Activated T-cell treated with anti-CD3 and anti-CD28 coated beads, Interleukin-2, amount 50 U/mL, for 72 hours (primary cell): Measurements from ENCODE around the gene GSE1. TPM values are rescaled to one million over a fixed set of nuclear protein-coding genes. Genes with fewer than 3 reads are reported as not detected.

ENCODE experiments used
- ATAC-seq, 2 donors: fragments of 150-1000 bp; cut with Tn5 transposase; replicated peaks in 1 of 2; 2 replicates each; pipeline ENCODE4 v1.10.0; 2021; ENCODE audit warnings: moderate library complexity in 2 of 2, mild to moderate bottlenecking in 1 of 2
- DNase-seq, 2 donors: peaks; one replicate each; pipeline ENCODE4 v3.0.0; 2021 to 2022; ENCODE audit warnings: mixed read lengths in 1 of 2
- H3K27ac Mint-ChIP-seq: one replicate; pipeline ENCODE4 v1.8.0; 2022; ENCODE audit warnings: mild to moderate bottlenecking, moderate library complexity, mixed read lengths
- H3K27me3 Mint-ChIP-seq: one replicate; pipeline ENCODE4 v1.8.0; 2022; ENCODE audit warnings: low read depth, mixed read lengths
- H3K36me3 Mint-ChIP-seq, 2 donors: one replicate each; pipeline ENCODE4 v1.8.0; 2022; ENCODE audit warnings: mixed read lengths in 2 of 2, mild to moderate bottlenecking in 1 of 2; ENCODE audit not compliant: insufficient read depth in 2 of 2
- H3K4me1 Mint-ChIP-seq: one replicate; pipeline ENCODE4 v1.8.0; 2022; ENCODE audit warnings: low read depth, mixed read lengths
- H3K4me3 Mint-ChIP-seq, 2 donors: one replicate each; pipeline ENCODE4 v1.8.0; 2022; ENCODE audit warnings: mild to moderate bottlenecking in 2 of 2, mixed read lengths in 2 of 2, moderate library complexity in 2 of 2
- H3K9me3 Mint-ChIP-seq, 2 donors: one replicate each; pipeline ENCODE4 v1.8.0; 2022; ENCODE audit warnings: mixed read lengths in 2 of 2
- total RNA-seq, 2 donors: library from RNA; stranded (reverse); gene quantifications; one replicate each; pipeline ENCODE4 v1.2.3, GENCODE V29; 2022

GSE1 gene
- total RNA-seq, 2 donors from 2014 or later = 26.7 to 30.9 TPM

- Mint-ChIP-seq H3K9me3 (no peaks in the 10 kb centered on the region), H3K27ac (no peak overlapping the region), H3K4me3 (no peak overlapping the region), H3K36me3 (peaks cover 9 to 28% of the 10 kb centered on the region in 2 donors), H3K27me3 (no peaks in the 10 kb centered on the region), H3K4me1 (peaks cover 28% of the 10 kb centered on the region)
- no peak for DNase-seq
- ATAC-seq = no peak
Measured at GRCh38 chr16:85681255-85681654, 68.1 kb downstream of the GSE1 start.

DNA sequence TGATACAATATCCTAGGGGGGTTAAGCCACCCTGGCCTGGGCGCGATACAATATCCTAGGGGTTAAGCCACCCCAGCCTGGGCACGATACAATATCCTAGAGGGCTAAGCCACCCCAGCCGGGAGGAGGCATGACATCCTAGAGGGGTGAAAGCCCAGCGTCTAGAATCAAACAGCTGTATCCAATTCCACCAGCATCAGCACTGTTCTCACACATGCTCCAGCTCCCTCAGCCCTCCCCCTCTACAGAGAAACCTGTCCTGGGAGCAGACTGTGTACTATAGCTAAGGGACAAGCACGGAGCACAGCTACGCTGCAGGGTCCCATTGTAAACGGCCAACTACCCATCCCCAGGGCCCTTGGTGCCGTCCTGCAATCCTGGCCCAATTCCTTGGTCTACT, 69.4 kb downstream of the GSE1 start:
- H3K27ac Mint-ChIP-seq = no peak overlapping the region
- peaks cover 37% of the 10 kb centered on the region for H3K4me1 Mint-ChIP-seq
- H3K4me3 Mint-ChIP-seq = no peak overlapping the region
- H3K9me3 Mint-ChIP-seq = no peaks in the 10 kb centered on the region
- DNase-seq = no peak
- H3K27me3 Mint-ChIP-seq = no peaks in the 10 kb centered on the region
- peaks cover 10 to 32% of the 10 kb centered on the region in 2 donors for H3K36me3 Mint-ChIP-seq
- no peak for ATAC-seq

GRCh38 chr16:85683363-85683762, 70.2 kb downstream of the GSE1 start:
- DNase-seq = no peak
- peaks cover 39% of the 10 kb centered on the region for H3K4me1 Mint-ChIP-seq
- no peak overlapping the region for H3K4me3 Mint-ChIP-seq
- no peaks in the 10 kb centered on the region for H3K27me3 Mint-ChIP-seq
- peaks cover 10 to 35% of the 10 kb centered on the region in 2 donors for H3K36me3 Mint-ChIP-seq
- H3K9me3 Mint-ChIP-seq = no peaks in the 10 kb centered on the region
- no peak for ATAC-seq
- no peak overlapping the region for H3K27ac Mint-ChIP-seq

GRCh38 chr16:85685251-85685650, 72.1 kb downstream of the GSE1 start:
- Mint-ChIP-seq H3K4me1 (peaks cover 39% of the 10 kb centered on the region), H3K27ac (no peak overlapping the region)

DNA sequence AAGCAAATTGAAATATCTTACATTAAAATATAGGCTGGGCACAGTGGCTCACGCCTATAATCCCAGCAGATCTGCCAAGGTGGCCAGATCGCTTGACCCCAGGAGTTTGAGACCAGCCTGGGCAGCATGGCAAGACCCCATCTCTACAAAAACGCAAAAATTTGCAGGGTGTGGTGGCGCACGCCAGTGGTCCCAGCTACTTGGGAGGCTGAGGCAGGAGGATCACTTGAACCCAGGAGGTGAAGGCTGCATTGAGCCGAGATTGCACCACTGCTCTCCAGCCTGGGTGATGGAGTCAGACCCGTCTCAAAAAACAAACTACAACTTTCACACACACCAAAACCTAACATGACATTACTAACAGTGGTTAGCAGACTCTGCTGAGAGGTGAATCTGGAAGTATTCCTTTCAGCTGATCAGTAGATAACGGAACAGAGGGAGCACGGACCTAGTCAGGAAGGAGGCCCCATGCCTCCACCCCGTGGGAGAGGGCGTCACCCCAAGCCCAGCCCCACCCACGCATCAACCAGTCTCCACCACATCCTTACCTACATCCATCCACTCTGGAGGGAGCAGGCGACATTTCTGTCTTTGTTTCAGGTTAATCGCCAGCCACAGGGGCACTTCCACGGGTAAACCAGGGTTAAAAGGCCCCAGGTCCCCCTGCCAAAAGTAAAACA, 73.9 kb downstream of the GSE1 start:
- H3K9me3 Mint-ChIP-seq = no peaks in the 10 kb centered on the region
- no peak overlapping the region for H3K27ac Mint-ChIP-seq

More at GRCh38 chr16:85685251-85685650, 72.1 kb downstream of the GSE1 start:
- Mint-ChIP-seq H3K27me3 (peaks cover 3% of the 10 kb centered on the region), H3K4me3 (no peak overlapping the region), H3K9me3 (no peaks in the 10 kb centered on the region), H3K36me3 (peaks cover 10 to 30% of the 10 kb centered on the region in 2 donors)
- no peak for DNase-seq
- no peak for ATAC-seq

DNA sequence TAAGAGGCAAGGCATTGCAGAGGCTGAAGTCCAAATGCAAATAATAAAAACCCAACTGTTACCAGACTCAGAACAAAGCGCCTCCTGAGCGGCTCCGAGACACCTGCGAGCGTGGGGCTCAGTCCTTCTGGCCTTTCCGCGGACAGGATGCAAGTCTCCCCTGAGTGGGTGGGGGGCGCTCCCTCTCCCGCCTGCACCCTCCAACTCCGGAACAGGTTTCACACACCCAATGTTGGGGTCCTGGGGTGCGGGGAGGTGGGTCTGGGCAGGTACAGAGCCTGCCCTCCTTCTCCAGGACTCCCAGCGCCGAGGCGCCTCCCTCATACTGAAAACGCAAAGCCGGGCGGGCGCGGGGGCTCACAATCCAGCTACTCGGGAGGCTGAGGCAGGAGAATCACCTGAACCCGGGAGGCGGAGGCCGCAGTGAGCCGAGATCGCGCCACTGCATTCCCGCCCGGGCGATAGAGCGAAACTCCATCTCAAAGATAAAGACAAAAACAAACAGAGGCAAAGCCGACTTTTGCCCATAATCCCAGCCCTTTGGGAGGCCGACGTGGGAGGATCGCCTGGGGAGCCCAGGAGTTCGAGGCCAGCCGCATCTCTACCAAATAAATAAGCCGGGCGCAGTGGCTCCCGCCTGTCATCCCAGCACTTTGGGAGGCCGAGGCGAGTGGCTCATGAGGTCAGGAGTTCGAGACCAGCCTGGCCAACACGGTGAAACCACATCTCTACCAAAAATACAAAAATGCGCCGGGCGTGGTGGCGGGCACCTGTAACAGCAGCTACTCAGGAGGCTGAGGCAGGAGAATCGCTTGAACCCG, 74.7 kb downstream of the GSE1 start:
- Mint-ChIP-seq H3K27ac (no peak overlapping the region), H3K36me3 (peaks cover 7 to 22% of the 10 kb centered on the region in 2 donors), H3K9me3 (no peaks in the 10 kb centered on the region), H3K4me3 (peak overlapping the region; percentile 89 to 91), H3K27me3 (peaks cover 9% of the 10 kb centered on the region), H3K4me1 (peaks cover 31% of the 10 kb centered on the region)
- no peak for ATAC-seq
- DNase-seq = no peak

More for the DNA sequence above, 73.9 kb downstream of the GSE1 start:
- peak in 1 of 2 donors; percentile 8 for ATAC-seq
- H3K4me3 Mint-ChIP-seq = peak overlapping the region; percentile 89 to 91
- H3K36me3 Mint-ChIP-seq = peaks cover 7 to 22% of the 10 kb centered on the region in 2 donors
- peaks cover 33% of the 10 kb centered on the region for H3K4me1 Mint-ChIP-seq
- peak; percentile 16 to 45 for DNase-seq
- peaks cover 9% of the 10 kb centered on the region for H3K27me3 Mint-ChIP-seq

DNA sequence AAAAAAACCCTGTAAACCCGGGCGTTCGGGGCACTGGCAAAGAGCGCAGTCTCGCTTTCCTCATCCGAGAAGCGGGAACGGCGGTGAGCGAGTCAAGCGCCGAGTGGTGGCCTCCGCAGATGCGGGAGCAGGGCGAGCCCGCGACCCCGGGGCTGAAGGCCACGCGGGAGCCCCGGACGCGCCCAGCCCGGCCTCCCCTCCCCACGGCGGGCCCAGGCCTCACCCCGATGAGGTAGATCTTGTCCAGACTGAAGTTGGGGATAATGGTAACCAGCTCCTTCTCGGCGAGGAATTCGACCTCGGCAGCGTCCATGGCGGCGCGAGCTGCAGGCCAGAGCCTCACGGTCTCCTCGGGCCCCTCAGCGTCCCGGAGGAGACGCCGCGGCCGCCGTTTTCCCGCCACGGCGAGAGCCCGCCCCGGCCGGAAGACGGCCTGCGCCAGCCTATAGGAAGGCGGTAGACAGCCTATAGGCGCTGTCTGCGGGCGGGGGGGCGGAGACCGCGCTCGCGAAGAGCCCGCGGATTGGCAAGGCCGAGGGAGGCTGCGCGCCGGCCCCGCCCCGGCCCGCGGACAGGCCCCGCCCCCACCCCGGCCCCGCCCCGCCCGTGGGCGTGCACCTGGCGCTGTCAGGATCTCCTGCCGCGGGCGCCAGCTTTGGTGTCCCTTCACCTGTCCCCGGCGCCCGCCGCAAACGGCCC, 75.6 kb downstream of the GSE1 start, which contains the start of gene GINS2:
GINS2 (minus strand) TSS at position 369 of the 699 bp plus-strand sequence; CDS start at position 313, 56 bp downstream.
- H3K4me1 Mint-ChIP-seq = peaks cover 22% of the 10 kb centered on the region
- no peak within 1 kb of the TSS for H3K27ac Mint-ChIP-seq
- H3K27me3 Mint-ChIP-seq = peaks cover 9% of the 10 kb centered on the region
- ATAC-seq (peak; percentile 99 to 100), DNase-seq (peak; percentile 93 to 94)
- H3K4me3 Mint-ChIP-seq = peak within 1 kb of the TSS; percentile 89 to 91
- H3K36me3 Mint-ChIP-seq = peaks cover 2 to 13% of the 10 kb centered on the region in 2 donors
- H3K9me3 Mint-ChIP-seq = no peaks in the 10 kb centered on the region

DNA sequence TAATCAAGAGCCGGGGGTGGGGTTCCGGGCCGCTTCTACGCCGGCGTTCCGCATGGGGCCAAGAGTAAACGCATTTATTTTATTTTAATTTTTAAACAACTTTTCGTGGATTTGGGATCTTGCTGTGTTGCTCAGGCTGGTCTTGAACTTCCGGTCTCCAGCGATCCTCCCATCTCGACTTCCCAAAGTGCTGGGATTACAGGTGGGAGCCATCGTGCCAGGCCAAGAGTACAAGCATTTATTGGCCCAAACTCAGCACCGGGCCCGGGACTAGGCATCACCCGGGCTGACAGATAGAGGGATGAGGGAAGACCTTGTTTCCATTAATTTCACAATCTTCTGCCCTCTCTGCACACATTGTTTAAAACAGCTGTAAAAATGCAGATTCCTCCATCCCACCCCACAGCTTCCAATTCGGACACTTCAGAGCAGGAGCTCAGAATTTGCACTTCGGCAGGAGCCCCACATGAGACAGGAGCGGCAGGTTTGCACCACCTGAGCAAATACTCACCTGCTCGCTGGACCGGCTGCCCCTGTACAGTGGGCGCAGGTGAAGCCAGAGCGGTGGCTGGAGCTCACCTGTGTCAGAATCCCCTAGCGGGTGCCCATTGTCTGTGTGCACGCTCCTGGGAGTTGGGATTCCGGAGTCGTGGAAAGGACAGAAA, 76.3 kb downstream of the GSE1 start:
- no peak for DNase-seq
- H3K4me3 Mint-ChIP-seq = peak overlapping the region; percentile 70 to 73
- H3K27ac Mint-ChIP-seq = no peak overlapping the region
- peaks cover 2 to 10% of the 10 kb centered on the region in 2 donors for H3K36me3 Mint-ChIP-seq
- ATAC-seq = no peak
- peaks cover 22% of the 10 kb centered on the region for H3K4me1 Mint-ChIP-seq
- peaks cover 9% of the 10 kb centered on the region for H3K27me3 Mint-ChIP-seq
- no peaks in the 10 kb centered on the region for H3K9me3 Mint-ChIP-seq

- peaks cover 2 to 10% of the 10 kb centered on the region in 2 donors for H3K36me3 Mint-ChIP-seq
- H3K9me3 Mint-ChIP-seq = no peaks in the 10 kb centered on the region
- ATAC-seq (no peak), DNase-seq (no peak)
- H3K4me3 Mint-ChIP-seq = peak overlapping the region in 1 of 2 donors; percentile 10
- H3K27me3 Mint-ChIP-seq = peaks cover 9% of the 10 kb centered on the region
- H3K4me1 Mint-ChIP-seq = peaks cover 22% of the 10 kb centered on the region
- H3K27ac Mint-ChIP-seq = no peak overlapping the region
Measured at GRCh38 chr16:85689950-85690320, 76.8 kb downstream of the GSE1 start.

- ATAC-seq = no peak
- H3K27ac Mint-ChIP-seq = no peak overlapping the region
- H3K4me3 Mint-ChIP-seq = no peak overlapping the region
- no peaks in the 10 kb centered on the region for H3K9me3 Mint-ChIP-seq
- DNase-seq = no peak
- H3K36me3 Mint-ChIP-seq = peaks cover 2 to 10% of the 10 kb centered on the region in 2 donors
- peaks cover 9% of the 10 kb centered on the region for H3K27me3 Mint-ChIP-seq
- peaks cover 22% of the 10 kb centered on the region for H3K4me1 Mint-ChIP-seq
Measured at GRCh38 chr16:85690469-85691064, 77.4 kb downstream of the GSE1 start.

- Mint-ChIP-seq H3K27me3 (peaks cover 12% of the 10 kb centered on the region), H3K9me3 (no peaks in the 10 kb centered on the region), H3K27ac (no peak overlapping the region), H3K4me3 (no peak overlapping the region), H3K36me3 (no peaks in the 10 kb centered on the region), H3K4me1 (no peaks in the 10 kb centered on the region)
- ATAC-seq (no peak), DNase-seq (no peak)
Measured at GRCh38 chr16:85695196-85696128, 82.3 kb downstream of the GSE1 start.
